Measurements from ENCODE around the gene PI4KB.
"Not testable (repeated sequence)": the region's sequence is repeated elsewhere in the genome, so short reads cannot be mapped to it uniquely, and the experiment has no call there.

PI4KB gene

GRCh38 chr1:151356696-151357095 lies 29.5 kb upstream of the PI4KB start:
- in situ Hi-C loops (cut with MboI; ENCODE audit: low sequenced_read_pairs, unreplicated experiment), result no loop called here
- DNase-seq (ENCODE audit: low spot score), result no peak
- no peak for TF ChIP-seq CTCF (IDR thresholded peaks at IDR 0.05; ENCODE audit: borderline replicate concordance, control extremely low read depth, extremely low read depth, insufficient read depth, missing control alignments)

- no peak for TF ChIP-seq CTCF (IDR thresholded peaks at IDR 0.05; ENCODE audit: borderline replicate concordance, control extremely low read depth, extremely low read depth, insufficient read depth, missing control alignments)
- in situ Hi-C loops (cut with MboI; ENCODE audit: low sequenced_read_pairs, unreplicated experiment), result no loop called here
- DNase-seq (ENCODE audit: low spot score), result no peak
These were observed 25.0 kb upstream of the PI4KB start for GRCh38 chr1:151352021-151352718.

- DNase-seq (ENCODE audit: low spot score); in situ Hi-C loops (cut with MboI; ENCODE audit: low sequenced_read_pairs, unreplicated experiment): not testable (repeated sequence)
These were observed 23.1 kb upstream of the PI4KB start for GRCh38 chr1:151350323-151350722.

- TF ChIP-seq CTCF (IDR thresholded peaks at IDR 0.05; ENCODE audit: borderline replicate concordance, control extremely low read depth, extremely low read depth, insufficient read depth, missing control alignments), result no peak
- DNase-seq (ENCODE audit: low spot score), result no peak
- in situ Hi-C loops (cut with MboI; ENCODE audit: low sequenced_read_pairs, unreplicated experiment), result no loop called here
These were observed 20.5 kb upstream of the PI4KB start for GRCh38 chr1:151347523-151348246.

- in situ Hi-C loops (cut with MboI; ENCODE audit: low sequenced_read_pairs, unreplicated experiment), result no loop called here
- DNase-seq (ENCODE audit: low spot score), result peak; percentile 93
- no peak for TF ChIP-seq CTCF (IDR thresholded peaks at IDR 0.05; ENCODE audit: borderline replicate concordance, control extremely low read depth, extremely low read depth, insufficient read depth, missing control alignments)
These were observed 19.7 kb upstream of the PI4KB start, which contains the start of gene RFX5 for GRCh38 chr1:151346769-151347522. RFX5 (minus strand) TSS chr1:151347252; CDS start chr1:151346320, 932 bp downstream.

GRCh38 chr1:151346082-151346768 lies 19.0 kb upstream of the PI4KB start:
- no peak for DNase-seq (ENCODE audit: low spot score)
- in situ Hi-C loops (cut with MboI; ENCODE audit: low sequenced_read_pairs, unreplicated experiment), result no loop called here
- TF ChIP-seq CTCF (IDR thresholded peaks at IDR 0.05; ENCODE audit: borderline replicate concordance, control extremely low read depth, extremely low read depth, insufficient read depth, missing control alignments), result no peak
